Esophagus mucosa (tissue), 1 donor: Measurements from ENCODE around the gene SRP54. TPM values are rescaled to one million over a fixed set of nuclear protein-coding genes. Genes with fewer than 3 reads are reported as not detected.
"Not testable (repeated sequence)": the region's sequence is repeated elsewhere in the genome, so short reads cannot be mapped to it uniquely, and the experiment has no call there.

Experiments
- ATAC-seq: fragments of 200-7000 bp; cut with Tn5 transposase; one replicate; pipeline ENCODE4 v1.9.1; 2020
- total RNA-seq: library from RNA; stranded (reverse); gene quantifications from one replicate; pipeline ENCODE4 v1.2.4, GENCODE V29; 2023
- donor health status: DM: yes; HTN: yes; CAD: no.

The SRP54 gene
- total RNA-seq, 1 donor from 2014 or later: 26.6 TPM

DNA sequence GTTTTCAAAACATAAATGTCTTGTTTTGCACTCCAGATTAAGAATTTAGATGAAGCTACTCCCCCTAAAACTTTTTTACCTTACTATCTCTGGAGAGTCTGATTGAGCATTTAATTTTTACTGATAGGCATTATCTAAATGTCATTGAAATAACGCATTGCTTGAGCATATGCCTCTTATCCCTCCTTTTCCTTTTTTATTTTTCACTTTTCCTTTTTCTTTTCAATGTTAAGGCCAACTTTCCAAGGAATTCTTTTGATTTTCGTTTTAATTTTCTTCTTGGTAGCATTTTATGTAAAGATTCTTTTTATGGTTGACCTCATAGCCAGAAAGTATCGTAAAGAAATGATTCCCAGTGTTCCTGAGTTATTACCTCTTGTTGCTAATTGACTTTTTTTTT is 2.9 kb downstream of the SRP54 start:
- no peak for ATAC-seq

DNA sequence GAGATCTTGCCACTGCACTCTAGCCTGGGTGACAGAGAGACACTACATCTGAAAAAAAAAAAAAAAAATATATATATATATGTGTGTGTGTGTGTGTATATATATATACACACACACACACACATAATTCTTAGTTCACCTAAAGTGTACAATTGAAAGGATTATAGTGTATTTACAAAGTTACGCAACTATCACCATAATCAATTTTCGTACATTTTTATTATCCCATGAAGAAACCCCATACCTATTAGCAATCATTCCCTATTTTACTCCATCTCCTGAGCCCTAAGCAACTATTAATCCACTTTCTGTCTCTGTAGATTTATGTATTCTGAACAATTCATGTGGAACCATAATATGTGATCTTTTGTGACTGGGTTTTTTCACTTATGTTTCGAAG is 4.4 kb downstream of the SRP54 start:
- no peak for ATAC-seq

DNA sequence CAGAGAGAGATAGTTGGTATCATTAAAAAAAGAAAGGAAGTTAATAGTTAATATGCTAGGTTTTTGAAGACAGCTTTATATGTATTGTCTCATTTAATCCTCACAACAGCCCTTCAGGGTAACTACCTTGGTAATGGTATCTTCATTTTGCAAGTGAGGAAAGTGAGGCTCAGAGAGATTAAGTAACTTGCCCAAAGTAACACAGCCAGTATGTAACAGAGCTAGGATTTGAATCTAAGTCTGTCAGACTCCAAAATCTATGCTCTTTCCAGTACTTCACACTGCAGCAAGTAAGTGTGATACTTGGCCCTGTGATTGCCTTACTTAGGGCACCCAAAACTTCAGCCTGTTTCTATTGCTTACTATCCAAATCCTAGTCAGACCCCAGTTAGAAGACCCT is 7.0 kb downstream of the SRP54 start:
- ATAC-seq: no peak

DNA sequence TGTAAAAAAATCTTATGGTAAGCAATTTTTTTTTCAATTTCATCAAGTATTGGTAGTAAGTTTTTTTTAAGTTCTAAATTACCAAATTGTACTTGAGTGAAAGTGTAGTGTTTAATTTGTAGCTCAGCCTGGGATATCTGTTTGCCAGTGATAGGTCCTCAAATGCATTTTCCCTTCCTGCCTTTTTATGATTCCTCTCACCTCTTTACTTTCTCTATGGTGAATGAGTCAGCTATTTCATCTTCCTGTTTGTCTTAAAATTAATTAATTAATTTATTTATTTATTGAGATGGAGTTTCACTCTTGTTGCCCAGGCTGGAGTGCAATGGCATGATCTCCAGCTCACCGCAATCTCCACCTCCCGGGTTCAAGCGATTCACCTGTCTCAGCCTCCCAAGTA is 10.6 kb downstream of the SRP54 start:
- no peak for ATAC-seq

DNA sequence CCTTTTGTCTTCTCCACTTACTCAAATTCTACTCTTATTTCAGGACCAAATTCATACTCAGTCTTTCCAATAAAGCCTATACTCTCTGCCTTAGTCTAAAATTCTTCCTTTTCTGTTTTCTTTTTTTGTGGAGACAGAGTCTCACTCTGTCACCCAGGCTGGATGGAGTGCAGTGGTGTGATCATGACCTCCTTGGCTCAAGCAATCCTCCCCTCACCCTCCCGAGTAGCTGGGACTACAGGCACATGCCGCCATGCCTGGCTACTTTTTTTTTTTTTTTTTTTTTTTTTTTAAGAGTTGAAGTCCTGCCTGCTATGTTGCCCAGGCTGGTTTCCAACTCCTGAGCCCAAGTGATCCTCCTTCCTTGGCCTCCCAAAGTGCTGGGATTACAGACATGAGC is 11.9 kb downstream of the SRP54 start:
- no peak for ATAC-seq

DNA sequence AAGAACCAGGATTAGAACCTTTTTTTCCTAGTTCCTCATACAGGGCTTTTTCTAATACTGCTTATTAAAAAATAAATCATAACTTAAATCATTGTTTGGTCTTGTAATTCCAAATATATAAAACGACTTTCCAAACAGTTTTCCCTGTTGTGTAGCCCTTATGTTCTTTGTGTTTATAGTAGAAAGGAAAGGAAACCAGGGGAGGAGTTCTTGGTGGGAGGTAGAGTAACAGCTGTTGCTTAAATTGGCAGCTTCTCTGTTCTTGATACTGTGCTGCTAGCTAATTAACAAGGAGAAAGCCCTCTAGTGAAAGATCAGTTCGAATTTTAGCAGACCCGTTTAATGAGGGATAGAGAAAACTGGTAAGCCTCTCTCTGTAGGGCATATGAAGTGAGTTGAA is 15.0 kb downstream of the SRP54 start:
- ATAC-seq: no peak

DNA sequence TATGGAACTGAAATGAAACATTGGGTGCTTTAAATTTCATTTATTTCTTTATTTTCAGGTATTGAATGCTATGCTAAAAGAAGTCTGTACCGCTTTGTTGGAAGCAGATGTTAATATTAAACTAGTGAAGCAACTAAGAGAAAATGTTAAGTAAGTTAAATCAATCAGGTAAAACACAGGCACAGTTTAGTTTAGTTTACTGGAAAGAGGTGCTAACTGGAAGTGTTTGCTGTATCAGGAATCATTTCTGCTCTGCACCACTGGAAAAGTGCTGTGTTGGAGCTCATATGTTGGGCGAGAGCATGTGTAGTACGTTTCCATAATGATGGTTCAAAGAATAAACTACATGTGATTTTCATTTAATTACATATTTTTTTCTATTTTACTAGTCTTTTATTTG is 16.7 kb downstream of the SRP54 start:
- ATAC-seq: no peak

DNA sequence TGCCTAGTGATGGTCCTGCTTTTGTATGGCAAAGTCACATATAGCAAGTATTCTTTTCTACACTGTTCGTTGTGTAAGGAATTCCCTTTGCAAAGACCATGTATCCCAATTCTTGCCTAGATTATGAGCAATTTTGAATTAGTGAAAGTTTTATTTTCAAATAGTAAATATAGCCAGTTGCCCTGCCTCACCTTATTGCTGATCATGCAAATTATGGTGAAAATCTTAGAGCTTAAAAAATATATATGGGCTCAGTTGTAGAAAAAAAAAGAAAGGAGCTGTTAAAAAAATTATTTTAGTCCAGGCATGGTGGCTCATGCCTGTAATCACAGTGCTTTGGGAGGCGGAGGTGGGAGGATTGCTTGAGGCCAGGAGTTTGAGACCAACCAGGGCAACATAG is 18.8 kb downstream of the SRP54 start:
- no peak for ATAC-seq

DNA sequence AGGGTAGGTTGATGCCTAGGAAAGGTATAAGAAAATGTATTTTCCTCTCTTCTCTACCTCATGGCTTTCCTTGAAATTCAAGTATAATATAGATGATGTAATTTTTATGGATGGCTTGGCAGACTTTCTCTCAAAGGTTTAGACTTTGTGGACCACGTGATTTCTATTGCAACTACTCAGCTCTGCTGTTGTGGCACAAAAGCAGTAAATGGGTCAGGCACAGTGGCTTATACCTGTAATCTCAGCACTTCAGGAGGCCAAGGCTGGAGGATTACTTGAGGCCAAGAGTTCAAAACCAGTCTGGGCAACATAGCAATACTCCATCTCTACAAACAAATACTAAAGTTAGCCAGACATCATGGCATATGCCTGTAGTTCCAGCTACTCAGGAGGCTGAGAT is 22.0 kb downstream of the SRP54 start:
- no peak for ATAC-seq

DNA sequence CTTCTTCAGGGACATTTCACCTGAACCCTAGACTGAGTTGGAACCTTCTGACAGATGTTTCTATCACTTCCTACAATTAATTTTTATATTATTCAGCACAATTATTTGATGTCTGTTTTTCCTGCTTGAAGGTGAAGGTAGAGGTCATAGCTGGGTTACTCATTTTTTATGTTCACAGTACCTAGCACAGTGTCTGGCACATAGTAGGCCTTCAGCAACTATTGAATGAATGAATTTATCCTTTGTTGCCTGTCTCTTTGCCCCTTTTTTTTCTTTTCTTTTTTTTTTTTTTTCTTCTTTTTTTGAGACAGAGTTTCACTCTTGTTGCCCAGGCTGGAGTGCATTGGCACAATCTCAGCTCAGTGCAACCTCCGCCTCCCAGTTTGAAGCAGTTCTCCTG is 33.8 kb downstream of the SRP54 start:
- ATAC-seq: no peak

DNA sequence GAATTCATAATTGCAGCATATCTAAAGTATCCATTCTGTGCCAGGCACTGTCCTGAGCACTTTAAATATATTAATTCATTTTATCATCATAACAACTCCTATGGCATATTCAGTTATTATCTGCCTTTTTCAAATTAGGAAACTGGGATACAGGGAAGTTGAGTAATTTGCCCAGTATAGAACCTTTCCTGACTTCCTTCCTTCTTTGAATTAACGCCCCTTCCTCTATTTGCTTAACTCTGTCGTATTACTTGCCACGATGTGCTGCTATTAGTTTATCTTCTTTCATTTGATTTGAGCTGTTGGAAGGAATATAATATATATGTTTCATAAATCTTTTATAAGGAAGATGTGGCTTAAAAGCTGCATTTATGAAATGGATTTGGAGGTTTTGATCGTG is 37.9 kb downstream of the SRP54 start:
- no peak for ATAC-seq

DNA sequence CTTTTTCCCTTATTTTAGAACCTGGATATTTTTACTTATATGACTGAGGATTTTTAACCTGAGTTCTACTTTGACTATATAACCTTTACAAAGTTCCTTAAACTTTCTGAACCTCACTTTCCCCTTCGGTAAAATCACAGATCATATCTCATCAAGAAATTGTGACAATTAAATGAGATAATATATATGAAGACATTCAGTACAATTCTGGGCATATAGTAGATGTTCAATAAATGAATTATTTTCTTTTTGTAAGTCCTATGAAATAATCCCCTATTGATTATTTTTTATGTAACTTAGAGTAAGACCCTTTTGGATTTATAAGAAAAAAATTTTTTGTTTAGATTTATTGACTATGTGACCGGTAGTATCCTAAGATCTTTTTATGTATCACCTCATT is 45.6 kb downstream of the SRP54 start:
- ATAC-seq: no peak

DNA sequence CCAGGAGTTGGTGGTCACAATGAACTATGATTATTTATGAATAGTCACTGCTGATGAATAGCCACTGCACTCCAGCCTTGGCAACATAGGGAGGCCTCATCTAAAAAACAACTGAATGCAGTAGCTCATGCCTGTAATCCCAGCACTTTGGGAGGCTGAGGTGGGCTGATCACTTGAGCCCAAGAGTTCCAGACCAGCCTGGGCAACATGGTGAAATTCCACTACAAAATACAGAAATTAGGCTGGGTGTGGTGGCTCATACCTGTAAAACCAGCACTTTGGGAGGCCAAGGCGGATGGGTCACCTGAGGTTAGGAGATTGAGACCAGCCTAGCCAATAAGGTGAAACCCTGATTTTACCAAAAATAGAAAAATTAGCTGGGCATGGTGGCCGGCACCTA is 49.8 kb downstream of the SRP54 start:
- ATAC-seq: no peak

DNA sequence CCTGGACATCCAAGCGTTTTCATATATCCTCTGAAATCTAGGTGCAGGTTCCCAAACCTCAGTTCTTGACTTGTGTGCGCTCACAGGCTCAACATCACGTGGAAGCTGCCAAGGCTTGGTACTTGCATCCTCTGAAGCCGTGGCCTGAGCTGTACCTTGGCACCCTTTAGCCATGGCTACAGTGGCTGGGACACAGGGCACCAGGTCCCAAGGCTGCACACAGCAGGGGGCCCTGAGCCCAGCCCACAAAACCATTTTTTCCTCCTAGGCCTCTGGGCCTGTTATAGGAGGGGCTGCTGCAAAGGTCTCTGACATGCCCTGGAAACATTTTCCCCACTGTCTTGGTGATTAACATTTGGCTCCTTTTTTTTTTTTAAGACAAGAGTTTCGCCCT is 51.6 kb downstream of the SRP54 start:
- no peak for ATAC-seq

DNA sequence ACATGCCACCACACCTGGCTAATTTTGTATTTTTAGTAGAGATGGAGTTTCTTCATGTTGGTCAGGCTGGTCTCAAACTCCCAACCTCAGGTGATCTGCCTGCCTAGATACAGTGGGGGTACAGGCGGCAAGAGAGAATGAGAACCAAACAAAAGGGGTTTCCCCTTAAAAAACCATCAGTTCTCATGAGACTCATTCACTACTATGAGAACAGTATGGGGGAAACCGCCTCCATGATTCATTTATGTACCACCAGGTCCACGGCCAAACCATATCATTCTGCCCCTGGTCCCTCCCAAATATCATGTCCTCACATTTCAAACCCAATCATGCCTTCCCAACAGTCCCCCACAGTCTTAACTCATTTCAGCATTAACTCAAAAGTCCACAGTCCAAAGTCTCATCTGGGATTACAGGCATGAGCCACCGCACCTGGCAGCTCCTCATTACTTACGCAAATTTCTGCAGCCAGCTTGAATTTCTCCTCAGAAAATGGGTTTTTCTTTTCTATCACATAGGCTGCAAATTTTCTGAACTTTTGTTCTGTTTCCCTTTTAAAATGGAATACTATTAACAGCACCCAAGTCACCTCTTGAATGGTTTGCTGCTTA is 52.3 kb downstream of the SRP54 start:
- not testable (repeated sequence) for ATAC-seq

DNA sequence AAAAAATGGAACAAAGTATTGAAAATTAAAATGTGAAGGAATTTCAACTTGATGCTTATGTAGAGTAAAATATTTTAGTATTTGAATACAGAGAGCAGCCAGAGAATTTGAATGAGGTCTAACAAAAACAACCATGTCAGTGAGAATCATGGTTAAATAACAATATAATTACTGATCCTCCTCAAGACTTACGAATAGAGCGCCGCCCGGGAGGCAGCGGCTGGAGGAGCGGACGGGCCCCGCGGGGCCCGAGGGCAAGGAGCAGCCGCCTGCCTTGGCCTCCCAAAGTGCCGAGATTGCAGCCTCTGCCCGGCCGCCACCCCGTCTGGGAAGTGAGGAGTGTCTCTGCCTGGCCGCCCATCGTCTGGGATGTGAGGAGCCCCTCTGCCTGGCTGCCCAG is 55.5 kb downstream of the SRP54 start:
- ATAC-seq: not testable (repeated sequence)

DNA sequence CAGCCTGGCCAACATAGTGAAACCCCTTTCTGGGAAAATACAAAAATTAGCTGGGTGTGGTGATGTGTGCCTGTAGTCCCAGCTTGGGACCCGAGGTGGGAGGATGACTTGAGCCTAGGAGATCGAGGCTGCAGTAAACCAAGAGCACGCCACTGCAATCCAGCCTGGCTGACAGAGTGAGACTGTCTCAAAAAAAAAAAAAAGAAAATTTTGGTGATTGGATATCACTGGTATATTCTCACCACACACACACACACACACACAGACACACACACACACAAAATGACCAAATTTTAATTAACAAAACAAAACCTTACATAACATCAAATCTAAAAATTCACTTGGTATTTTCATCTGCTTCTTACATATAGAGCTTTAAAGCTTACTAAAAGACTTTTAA is 59.8 kb downstream of the SRP54 start:
- ATAC-seq: no peak

DNA sequence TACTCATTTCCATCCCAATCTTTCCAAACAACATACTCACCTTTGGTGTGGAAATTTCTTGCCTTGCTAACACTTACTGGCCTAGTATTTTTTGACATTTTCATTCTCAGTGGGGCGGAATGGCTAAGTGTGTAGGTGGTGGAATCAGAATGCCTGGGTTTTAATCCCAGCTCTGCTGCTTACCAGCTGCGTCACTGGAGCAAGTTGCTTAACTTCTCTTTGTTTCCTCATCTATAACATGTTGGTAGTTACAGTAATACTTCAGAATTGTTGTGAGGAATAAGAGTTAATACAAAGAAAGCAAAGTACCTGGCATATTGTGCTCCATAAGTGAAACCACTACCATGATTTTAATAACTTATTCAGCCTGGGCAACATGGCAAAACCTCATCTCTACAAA is 60.3 kb downstream of the SRP54 start:
- ATAC-seq: no peak

DNA sequence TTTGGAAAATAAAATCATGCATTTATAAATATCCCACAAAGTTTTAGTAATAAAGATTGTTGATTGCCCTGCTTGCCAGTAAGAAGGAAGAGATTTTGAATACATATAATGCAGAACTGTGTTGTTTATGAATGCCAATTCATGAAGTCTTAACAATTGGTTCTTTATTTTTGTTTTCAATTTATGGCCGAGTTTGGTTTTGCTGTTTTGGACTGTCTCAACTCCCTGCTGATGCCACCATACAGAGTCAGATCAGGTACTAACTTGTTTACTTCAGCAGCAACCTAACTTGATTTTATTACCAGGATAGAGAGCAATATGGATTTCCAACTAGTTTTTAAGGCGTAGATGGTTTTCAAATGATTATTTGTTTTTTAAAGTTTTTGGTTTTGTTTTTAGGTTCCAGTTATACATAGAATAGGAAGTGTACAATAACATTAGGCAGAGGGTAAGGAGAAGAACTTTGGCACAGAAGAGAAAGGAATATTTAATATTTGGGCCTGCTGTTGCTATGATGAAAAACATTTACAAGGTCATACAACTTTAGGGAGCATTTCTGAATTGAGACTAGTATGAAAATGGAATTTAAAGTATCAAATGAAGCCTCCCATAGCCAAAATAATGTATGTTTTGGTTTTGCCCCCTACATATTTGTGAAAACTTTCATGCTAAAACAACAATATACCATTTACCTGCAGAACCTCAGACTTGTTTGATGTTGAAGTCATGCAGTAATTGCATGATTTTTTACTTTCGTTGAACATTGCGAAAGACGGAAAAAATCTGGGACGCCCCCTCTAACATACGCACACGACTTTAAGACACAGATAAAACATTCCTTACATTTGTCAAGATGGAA is 62.4 kb downstream of the SRP54 start:
- ATAC-seq: no peak

DNA sequence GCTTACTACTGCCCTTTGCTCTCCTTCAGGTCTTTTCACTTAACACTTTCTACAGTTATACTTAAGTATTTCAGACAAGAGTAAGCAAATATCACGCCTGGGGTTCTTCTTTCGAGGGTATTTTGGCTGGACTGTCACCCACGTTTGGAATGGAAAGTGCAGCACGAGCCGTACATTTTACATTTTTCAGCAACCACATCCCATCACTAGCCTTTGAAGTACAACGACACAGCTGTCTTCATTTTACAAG is 62.9 kb downstream of the SRP54 start:
- no peak for ATAC-seq

DNA sequence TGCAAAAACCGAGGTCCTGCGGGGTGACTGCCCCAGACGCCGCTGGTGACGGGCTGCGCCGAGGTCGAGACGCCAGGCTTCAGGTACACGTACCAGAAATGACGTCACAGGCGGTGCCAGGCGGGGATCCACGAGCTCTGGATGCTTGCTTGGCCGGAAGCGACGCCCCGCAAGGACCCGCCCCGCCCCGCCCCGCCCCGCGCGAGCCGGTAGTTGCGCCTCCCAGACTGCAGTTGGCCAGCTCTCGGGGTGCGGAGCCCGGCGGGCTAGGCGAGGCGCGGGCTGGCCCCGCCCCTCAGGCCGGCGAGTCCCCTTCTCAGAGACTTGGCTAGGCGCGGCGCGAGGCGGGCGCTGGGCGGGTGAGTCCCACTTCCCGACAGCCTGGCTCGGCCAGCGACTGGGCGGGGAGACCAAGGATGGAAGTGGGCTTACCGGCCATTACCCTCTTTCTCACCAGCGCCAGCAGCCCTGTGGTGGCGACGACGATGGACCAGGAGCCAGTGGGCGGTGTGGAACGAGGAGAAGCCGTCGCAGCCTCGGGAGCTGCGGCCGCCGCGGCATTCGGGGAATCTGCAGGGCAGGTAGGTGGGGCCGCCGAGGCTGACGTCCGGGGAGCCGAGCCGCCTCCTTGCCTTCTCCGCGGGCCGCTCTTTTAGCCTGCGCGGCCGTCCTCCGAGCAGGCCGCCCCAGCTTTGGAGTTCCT is 63.4 kb downstream of the SRP54 start, which contains the start of gene FAM177A1:
Gene FAM177A1, plus strand, starts transcription at position 225 of the 703 bp plus-strand sequence. Its CDS starts 192 bp downstream, at position 417.
- ATAC-seq: peak; percentile 99

DNA sequence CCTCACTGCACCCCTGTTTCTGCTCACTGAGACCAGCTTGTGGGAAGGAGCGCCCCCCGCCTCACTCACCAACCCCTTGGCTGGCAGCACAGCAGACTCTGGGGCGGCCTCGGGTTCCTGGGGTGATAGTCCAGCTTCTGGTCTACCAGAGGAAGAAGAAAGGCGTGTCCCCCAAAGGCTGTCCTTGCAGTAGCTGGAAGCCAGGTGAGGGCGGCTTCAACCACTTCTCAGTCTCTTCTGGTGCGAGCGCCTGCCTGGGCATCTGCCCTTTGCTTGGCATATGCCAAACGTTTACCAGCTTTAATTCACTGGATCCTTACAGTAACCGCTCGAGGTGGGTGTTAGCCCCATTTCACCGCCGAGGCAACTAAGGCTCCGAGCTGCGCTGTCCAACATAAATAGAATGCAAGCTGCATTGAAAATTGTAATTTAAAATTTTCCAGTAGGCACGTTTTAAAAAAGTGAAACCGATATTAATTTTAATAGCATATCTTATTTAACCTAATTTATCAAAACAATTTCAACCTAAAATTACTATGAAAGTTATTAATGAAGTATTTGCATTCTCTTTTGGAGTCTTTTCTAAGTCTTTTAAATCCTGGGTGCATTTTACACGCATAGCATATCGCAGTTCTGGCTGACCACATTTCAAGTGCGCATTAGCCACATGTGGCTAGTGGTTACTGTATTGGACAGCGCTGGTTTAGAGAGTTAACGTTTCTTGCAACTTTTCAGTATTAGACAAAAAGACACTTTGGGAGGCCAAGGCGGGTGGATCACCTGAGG is 64.2 kb downstream of the SRP54 start:
- peak; percentile 59 for ATAC-seq

DNA sequence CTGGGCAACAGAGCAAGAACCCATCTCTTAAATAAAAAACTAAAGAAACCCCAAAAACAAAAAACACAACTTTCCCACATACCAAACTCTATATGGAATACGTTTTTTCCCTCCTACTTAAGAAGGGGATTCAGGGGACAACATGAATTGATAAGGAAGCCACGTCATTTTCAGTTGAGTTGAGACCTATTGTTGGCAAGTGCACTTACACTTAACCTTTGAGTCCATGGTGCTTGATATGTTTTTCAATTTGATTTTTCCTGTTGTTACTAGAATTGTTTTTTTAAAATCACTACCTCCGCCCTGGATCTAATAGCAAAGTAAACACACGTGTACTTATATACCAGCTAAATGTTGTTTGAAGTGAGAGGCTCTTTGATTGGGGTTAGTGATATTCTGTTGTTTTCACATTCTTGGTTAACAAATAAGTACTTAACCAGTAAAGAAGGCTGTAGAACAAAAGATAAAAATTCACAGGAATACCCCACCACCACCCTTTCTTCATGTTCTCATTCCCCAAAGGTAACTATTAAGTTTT is 65.3 kb downstream of the SRP54 start:
- ATAC-seq: no peak
